VCaP (cell line): ENCODE data around the gene INSC.

Source experiments
- H3K27ac ChIP-seq: fragments of 450-650 bp; 2 replicates; pipeline ENCODE4 v1.5.1; 2017
- CTCF ChIP-seq: fragments of 450-650 bp; conservative IDR thresholded peaks from 2 replicates; pipeline ENCODE4 v1.5.1; 2017; ENCODE audit warnings: mild to moderate bottlenecking, moderate library complexity

Gene INSC

GRCh38 chr11:15233371-15234165 lies 118.8 kb downstream of the INSC start:
- TF ChIP-seq CTCF = no peak
- no peak overlapping the region for H3K27ac ChIP-seq

GRCh38 chr11:15234796-15235195 lies 120.1 kb downstream of the INSC start:
- TF ChIP-seq CTCF = no peak
- H3K27ac ChIP-seq = no peak overlapping the region

GRCh38 chr11:15236559-15236958 lies 121.8 kb downstream of the INSC start:
- TF ChIP-seq CTCF = no peak
- no peak overlapping the region for H3K27ac ChIP-seq

GRCh38 chr11:15238856-15239255 lies 124.1 kb downstream of the INSC start:
- TF ChIP-seq CTCF = no peak
- H3K27ac ChIP-seq = no peak overlapping the region

- no peak overlapping the region for H3K27ac ChIP-seq
- no peak for TF ChIP-seq CTCF
These were observed 134.0 kb downstream of the INSC start for GRCh38 chr11:15248749-15249148.

GRCh38 chr11:15258433-15259165 lies 143.9 kb downstream of the INSC start:
- peak overlapping the region; percentile 66 for H3K27ac ChIP-seq
- TF ChIP-seq CTCF = peak; percentile 75

- no peak for TF ChIP-seq CTCF
- H3K27ac ChIP-seq = no peak overlapping the region
These were observed 152.3 kb downstream of the INSC start for GRCh38 chr11:15266999-15267398.
